Measurements from ENCODE around the gene GDF10.

DNA sequence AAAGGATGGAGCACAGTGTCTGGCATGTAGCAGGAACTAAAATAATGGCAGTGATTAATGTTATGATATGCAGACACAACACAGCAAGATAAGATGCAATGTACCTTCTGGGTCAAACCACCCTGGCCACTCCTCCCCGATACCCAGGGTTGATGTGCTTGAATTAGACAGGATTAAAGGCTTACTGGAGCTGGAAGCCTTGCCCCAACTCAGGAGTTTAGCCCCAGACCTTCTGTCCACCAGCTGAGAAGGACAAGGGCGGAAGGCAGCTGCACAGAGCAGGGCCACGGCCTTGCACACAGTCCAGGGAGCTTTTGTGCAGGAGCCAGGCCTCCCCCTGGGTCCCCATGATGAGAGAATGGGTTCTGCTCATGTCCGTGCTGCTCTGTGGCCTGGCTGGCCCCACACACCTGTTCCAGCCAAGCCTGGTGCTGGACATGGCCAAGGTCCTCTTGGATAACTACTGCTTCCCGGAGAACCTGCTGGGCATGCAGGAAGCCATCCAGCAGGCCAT lies 48.2 kb downstream of the GDF10 start, which contains the start of gene RBP3:
- no peak for TF ChIP-seq POLR2A (IDR thresholded peaks at IDR 0.05)
- TF ChIP-seq, protein P1, sequence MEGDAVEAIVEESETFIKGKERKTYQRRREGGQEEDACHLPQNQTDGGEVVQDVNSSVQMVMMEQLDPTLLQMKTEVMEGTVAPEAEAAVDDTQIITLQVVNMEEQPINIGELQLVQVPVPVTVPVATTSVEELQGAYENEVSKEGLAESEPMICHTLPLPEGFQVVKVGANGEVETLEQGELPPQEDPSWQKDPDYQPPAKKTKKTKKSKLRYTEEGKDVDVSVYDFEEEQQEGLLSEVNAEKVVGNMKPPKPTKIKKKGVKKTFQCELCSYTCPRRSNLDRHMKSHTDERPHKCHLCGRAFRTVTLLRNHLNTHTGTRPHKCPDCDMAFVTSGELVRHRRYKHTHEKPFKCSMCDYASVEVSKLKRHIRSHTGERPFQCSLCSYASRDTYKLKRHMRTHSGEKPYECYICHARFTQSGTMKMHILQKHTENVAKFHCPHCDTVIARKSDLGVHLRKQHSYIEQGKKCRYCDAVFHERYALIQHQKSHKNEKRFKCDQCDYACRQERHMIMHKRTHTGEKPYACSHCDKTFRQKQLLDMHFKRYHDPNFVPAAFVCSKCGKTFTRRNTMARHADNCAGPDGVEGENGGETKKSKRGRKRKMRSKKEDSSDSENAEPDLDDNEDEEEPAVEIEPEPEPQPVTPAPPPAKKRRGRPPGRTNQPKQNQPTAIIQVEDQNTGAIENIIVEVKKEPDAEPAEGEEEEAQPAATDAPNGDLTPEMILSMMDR (IDR thresholded peaks at IDR 0.05) = no peak

Data from esophagus squamous epithelium (tissue), 4 donors.